Activated naive CD4-positive, alpha-beta T cell treated with anti-CD3 and anti-CD28 coated beads for 36 hours (primary cell): ENCODE results near the gene PHF19. TPM values are rescaled to one million over a fixed set of nuclear protein-coding genes. Genes with fewer than 3 reads are reported as not detected.
A peak's percentile ranks its signal among the peaks of the same experiment; 100 is the strongest.

ENCODE experiments used
- CTCF ChIA-PET: fragments of 350-600 bp; sonication (Branson Sonifier 250); formaldehyde crosslinking; loops from one replicate; lab custom pipeline; 2021; ENCODE audit warnings: antibody characterized with exemption; lab: Charles Lee
- DNase-seq: peaks from one replicate; pipeline ENCODE4 v3.0.0-alpha.2; 2020
- H3K27ac Mint-ChIP-seq: one replicate; pipeline ENCODE4 v1.8.0; 2021; ENCODE audit warnings: mild to moderate bottlenecking, mixed read lengths
- H3K27me3 Mint-ChIP-seq: one replicate; pipeline ENCODE4 v1.8.0; 2021; ENCODE audit warnings: low read depth, mixed read lengths
- H3K36me3 Mint-ChIP-seq: one replicate; pipeline ENCODE4 v1.8.0; 2021; ENCODE audit warnings: low read depth, mixed read lengths
- H3K4me1 Mint-ChIP-seq: one replicate; pipeline ENCODE4 v1.8.0; 2021; ENCODE audit warnings: low read depth, mixed read lengths
- H3K4me3 Mint-ChIP-seq: one replicate; pipeline ENCODE4 v1.8.0; 2021; ENCODE audit warnings: mild to moderate bottlenecking, moderate library complexity, mixed read lengths
- H3K9me3 Mint-ChIP-seq: one replicate; pipeline ENCODE4 v1.8.0; 2021; ENCODE audit warnings: mixed read lengths
- intact Hi-C: fragments of 100-400 bp; cut with micrococcal nuclease; formaldehyde crosslinking; loops from one replicate; pipeline ENCODE4 v1.15.1; 2023
- total RNA-seq, 2 experiments: library from RNA; stranded (reverse); gene quantifications; one replicate each; pipeline ENCODE4 v1.2.3, GENCODE V29; 2021

The PHF19 gene
- total RNA-seq, 2 experiments from 2014 or later: 289 to 295 TPM

- Mint-ChIP-seq H3K27me3 (no peaks in the 10 kb centered on the region), H3K36me3 (peaks cover 54% of the 10 kb centered on the region), H3K27ac (peak overlapping the region; percentile 60), H3K4me3 (no peak overlapping the region), H3K9me3 (no peaks in the 10 kb centered on the region), H3K4me1 (peaks cover 8% of the 10 kb centered on the region)
- CTCF ChIA-PET: interaction anchor here (1.0 kb wide), 1 partner anchor 9 kb away, joined by 3 read pairs; no protein-coding TSS in a partner anchor
- intact Hi-C loops: no loop called here
- DNase-seq: no peak
These were observed 20.9 kb downstream of the PHF19 start for GRCh38 chr9:120855827-120856670.

DNA sequence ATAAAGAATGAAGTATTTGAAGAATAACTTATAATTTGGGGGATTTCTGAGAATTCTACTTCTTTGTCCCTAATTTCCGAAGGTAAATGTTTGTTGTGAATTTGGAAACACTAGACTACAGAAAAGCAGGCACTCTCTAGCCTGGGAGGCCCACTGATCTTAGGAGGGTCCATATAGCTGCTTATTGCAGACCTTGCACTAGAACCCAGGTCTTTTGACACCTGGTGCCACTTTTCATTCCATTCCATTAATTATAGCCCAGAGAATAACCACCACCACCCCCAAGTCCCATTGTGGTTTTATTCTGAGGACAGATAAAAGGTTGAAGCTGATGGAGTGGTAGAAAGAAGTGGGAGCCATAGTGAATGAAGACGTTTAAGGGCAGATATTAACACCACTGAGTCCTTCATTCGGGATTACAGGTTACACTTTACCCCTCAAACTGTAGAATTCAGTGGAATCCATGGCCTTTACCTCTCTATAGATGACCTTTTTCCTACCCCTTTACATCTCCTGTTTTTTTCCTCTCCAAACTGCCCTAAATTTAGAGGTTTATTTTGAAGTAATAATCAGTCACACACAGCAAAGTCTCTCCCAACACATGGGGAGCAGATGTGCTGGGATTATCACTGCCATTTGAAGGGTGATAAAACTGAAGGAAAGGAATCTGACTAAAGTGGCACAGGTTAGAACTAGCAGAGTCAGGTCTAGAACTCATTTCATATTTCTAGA lies 22.2 kb downstream of the PHF19 start:
- H3K9me3 Mint-ChIP-seq: no peaks in the 10 kb centered on the region
- peak overlapping the region; percentile 60 for H3K27ac Mint-ChIP-seq
- H3K4me3 Mint-ChIP-seq: no peak overlapping the region
- H3K4me1 Mint-ChIP-seq: peaks cover 12% of the 10 kb centered on the region
- H3K27me3 Mint-ChIP-seq: no peaks in the 10 kb centered on the region
- CTCF ChIA-PET: no interaction called here
- peaks cover 41% of the 10 kb centered on the region for H3K36me3 Mint-ChIP-seq
- intact Hi-C loops: no loop called here
- DNase-seq: no peak

DNA sequence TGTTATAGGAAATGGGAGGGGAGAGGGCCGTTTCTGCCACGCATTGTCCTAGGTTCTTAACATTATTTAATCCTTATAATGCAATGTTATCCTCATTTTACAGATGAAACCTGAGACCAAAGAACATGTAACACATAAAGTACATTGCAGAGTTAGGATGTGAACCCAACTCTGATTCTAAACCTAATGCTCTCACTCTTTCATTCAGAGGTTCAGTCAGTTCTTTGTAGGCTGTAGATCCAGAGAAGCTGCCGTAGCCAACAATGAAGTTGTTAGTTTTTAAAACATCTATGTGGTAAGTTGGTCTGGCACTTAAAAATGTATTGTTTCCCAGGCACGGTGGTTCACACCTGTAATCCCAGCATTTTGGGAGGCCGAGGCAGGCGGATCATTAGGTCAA lies 23.8 kb downstream of the PHF19 start:
- no peak for DNase-seq
- Mint-ChIP-seq H3K36me3 (peaks cover 33% of the 10 kb centered on the region), H3K27ac (no peak overlapping the region), H3K4me3 (no peak overlapping the region), H3K4me1 (peaks cover 17% of the 10 kb centered on the region), H3K27me3 (no peaks in the 10 kb centered on the region), H3K9me3 (no peaks in the 10 kb centered on the region)
- intact Hi-C loops: no loop called here
- CTCF ChIA-PET: no interaction called here

DNA sequence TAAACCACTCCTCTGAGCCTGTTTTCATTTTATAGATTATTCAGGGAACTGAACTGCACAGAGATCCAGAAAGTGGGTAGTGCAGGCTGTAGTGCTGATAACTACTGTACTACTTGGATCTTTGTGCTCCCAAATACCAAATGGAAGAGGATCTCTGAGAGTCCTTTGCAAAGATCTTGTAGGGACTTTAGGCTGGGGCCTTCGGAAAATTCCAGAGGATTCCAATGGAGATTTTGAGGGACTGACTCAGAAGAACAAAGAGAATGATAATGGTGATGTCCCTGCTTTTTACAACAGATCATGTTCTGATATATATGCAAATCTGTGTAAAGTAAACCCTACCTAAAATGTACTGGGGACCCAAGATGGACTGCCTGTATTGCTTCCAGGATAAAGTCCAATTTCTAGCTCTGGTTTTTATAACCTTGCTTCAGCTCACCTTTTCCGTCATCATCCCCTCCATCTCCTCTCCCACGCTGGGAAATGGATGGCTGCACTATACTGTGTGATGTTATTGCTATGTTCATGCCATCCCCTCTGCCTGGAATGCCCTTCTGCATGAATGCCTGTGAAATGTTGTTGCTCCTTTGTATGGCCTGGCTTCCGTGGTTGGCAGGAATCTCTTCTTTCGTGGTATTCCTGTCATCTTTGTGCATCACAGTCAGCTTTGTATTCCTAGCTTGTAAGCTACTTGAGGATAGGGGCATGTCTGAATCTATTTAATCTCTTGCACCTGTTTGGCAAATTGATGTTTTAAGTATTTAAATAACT lies 24.6 kb downstream of the PHF19 start:
- H3K27ac Mint-ChIP-seq: peak overlapping the region; percentile 26
- peaks cover 31% of the 10 kb centered on the region for H3K36me3 Mint-ChIP-seq
- no peaks in the 10 kb centered on the region for H3K9me3 Mint-ChIP-seq
- no peak overlapping the region for H3K4me3 Mint-ChIP-seq
- CTCF ChIA-PET: interaction anchor here (0.6 kb wide), 1 partner anchor 245 kb away, joined by 3 read pairs; no protein-coding TSS in a partner anchor
- no peak for DNase-seq
- H3K27me3 Mint-ChIP-seq: no peaks in the 10 kb centered on the region
- intact Hi-C loops: no loop called here
- H3K4me1 Mint-ChIP-seq: peaks cover 24% of the 10 kb centered on the region

DNA sequence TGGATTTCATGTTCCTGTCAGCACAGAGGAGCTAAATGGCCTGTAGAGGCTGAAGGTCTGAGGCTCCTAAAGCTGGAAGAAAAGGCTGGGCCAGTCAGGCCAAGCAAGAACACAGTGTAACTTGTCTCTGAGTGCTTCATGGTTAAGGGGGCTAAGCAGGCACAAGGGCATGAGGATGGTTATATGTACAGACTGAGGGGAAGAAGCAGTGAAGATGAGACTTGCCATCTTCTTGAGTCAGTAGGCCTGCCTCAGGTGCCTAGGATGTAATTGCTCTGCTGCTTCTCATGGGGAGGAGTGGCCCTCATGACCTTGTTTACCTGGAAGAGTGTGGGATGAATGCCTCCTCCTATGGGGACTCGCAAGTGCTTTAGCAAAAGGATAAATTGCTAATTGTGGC lies 25.5 kb downstream of the PHF19 start:
- no peak overlapping the region for H3K4me3 Mint-ChIP-seq
- no peaks in the 10 kb centered on the region for H3K27me3 Mint-ChIP-seq
- peak overlapping the region; percentile 33 for H3K27ac Mint-ChIP-seq
- H3K9me3 Mint-ChIP-seq: no peaks in the 10 kb centered on the region
- peaks cover 31% of the 10 kb centered on the region for H3K4me1 Mint-ChIP-seq
- intact Hi-C loops: no loop called here
- peaks cover 26% of the 10 kb centered on the region for H3K36me3 Mint-ChIP-seq
- CTCF ChIA-PET: no interaction called here
- DNase-seq: no peak

DNA sequence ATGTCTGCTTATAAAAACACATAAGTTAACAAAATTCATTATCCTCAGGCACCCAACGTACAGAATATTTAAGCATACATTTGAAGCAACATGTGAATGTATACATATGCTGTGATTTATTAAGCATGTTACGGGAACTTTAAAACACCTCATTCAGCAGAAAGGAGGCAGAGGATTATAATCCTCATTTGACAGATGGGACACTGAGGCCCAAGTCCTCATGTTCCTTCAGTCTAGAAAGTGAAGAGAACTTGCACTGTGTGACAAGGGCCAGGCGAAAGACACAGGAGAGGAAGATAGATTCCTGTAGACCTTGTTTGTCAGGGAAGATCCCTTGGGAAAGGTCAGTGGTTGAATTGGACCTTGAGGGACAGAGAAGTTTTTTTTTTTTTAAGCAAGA lies 26.7 kb downstream of the PHF19 start:
- Mint-ChIP-seq H3K36me3 (peaks cover 24% of the 10 kb centered on the region), H3K4me3 (no peak overlapping the region), H3K27ac (peak overlapping the region; percentile 4), H3K9me3 (no peaks in the 10 kb centered on the region), H3K4me1 (peaks cover 42% of the 10 kb centered on the region), H3K27me3 (no peaks in the 10 kb centered on the region)
- CTCF ChIA-PET: interaction anchor here (1.0 kb wide), 1 partner anchor 210 kb away, joined by 3 read pairs; no protein-coding TSS in a partner anchor
- intact Hi-C loops: no loop called here
- no peak for DNase-seq

GRCh38 chr9:120846906-120847305 lies 30.1 kb downstream of the PHF19 start:
- intact Hi-C loops: loop anchor here (1.0 to 2.0 kb wide), 13 partner anchors 21 to 354 kb away; partner anchors contain the start of genes CNTRL, FBXW2, MEGF9 and RAB14
- Mint-ChIP-seq H3K9me3 (no peaks in the 10 kb centered on the region), H3K36me3 (peaks cover 32% of the 10 kb centered on the region), H3K27ac (peak overlapping the region; percentile 95), H3K4me3 (no peak overlapping the region), H3K27me3 (no peaks in the 10 kb centered on the region), H3K4me1 (peaks cover 61% of the 10 kb centered on the region)
- CTCF ChIA-PET: interaction anchor here (0.7 to 1.1 kb wide), 3 partner anchors 21 to 90 kb away, joined by 3 to 7 read pairs (median 3); no protein-coding TSS in a partner anchor
- no peak for DNase-seq

DNA sequence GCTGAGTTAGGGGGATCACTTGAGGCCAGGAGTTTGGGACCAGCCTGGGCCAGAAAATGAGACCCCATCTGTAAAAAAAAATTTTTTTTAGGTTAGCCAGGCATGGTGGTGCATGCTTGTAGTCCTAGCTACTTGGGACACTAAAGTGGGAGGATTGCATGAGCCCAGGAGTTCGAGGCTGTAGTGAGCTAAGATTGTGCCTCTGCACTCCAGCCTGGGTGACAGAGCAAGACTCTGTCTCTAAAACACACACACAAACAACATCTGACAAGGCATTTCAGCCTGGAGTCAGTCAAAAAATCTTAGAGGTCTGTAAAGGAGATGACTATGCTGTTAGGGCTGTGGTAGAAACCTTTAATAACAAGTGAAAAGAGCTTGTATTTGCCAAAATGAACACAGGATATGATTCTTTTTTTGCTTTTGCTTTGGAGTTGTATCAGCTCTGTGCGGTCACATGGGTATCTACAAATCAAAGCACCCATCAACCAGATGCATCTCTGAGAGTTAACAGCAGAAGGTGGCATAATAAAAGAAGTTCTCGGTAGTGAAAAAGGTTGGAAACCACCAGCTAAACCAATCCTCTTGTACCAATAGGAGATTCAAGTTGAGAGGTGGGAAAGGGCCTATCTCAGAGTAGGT lies 30.6 kb downstream of the PHF19 start:
- intact Hi-C loops: loop anchor here (1.0 to 2.0 kb wide), 13 partner anchors 22 to 354 kb away; partner anchors contain the start of genes CNTRL, FBXW2, MEGF9 and RAB14
- Mint-ChIP-seq H3K4me1 (peaks cover 66% of the 10 kb centered on the region), H3K4me3 (peak overlapping the region; percentile 95), H3K36me3 (peaks cover 33% of the 10 kb centered on the region), H3K27ac (peak overlapping the region; percentile 95), H3K9me3 (no peaks in the 10 kb centered on the region), H3K27me3 (no peaks in the 10 kb centered on the region)
- CTCF ChIA-PET: interaction anchor here (0.7 to 1.1 kb wide), 4 partner anchors 11 to 91 kb away, joined by 3 to 7 read pairs (median 3); no protein-coding TSS in a partner anchor
- DNase-seq: peak; percentile 63

GRCh38 chr9:120845255-120845654 lies 31.7 kb downstream of the PHF19 start:
- CTCF ChIA-PET: interaction anchor here (0.6 to 2.1 kb wide), 5 partner anchors 24 to 91 kb away, joined by 3 to 11 read pairs (median 3); no protein-coding TSS in a partner anchor
- peak overlapping the region; percentile 95 for H3K27ac Mint-ChIP-seq

GRCh38 chr9:120842685-120843485 lies 34.1 kb downstream of the PHF19 start, which contains the start of gene PSMD5:
Gene PSMD5, minus strand, starts transcription at chr9:120842922. Its CDS starts 13 bp downstream, at chr9:120842909.
- peak within 1 kb of the TSS; percentile 95 for H3K4me3 Mint-ChIP-seq
- CTCF ChIA-PET: interaction anchor here (0.7 kb wide), 1 partner anchor 77 kb away, joined by 3 read pairs; no protein-coding TSS in a partner anchor
- no peaks in the 10 kb centered on the region for H3K9me3 Mint-ChIP-seq
- peaks cover 81% of the 10 kb centered on the region for H3K4me1 Mint-ChIP-seq
- peak; percentile 100 for DNase-seq
- peak within 1 kb of the TSS; percentile 95 for H3K27ac Mint-ChIP-seq
- no peaks in the 10 kb centered on the region for H3K27me3 Mint-ChIP-seq
- H3K36me3 Mint-ChIP-seq: peaks cover 43% of the 10 kb centered on the region
- intact Hi-C loops: loop anchor here (1.0 to 2.0 kb wide), 3 partner anchors 14 to 278 kb away; partner anchors contain the start of gene FBXW2

More at GRCh38 chr9:120845255-120845654, 31.7 kb downstream of the PHF19 start:
- Mint-ChIP-seq H3K27me3 (no peaks in the 10 kb centered on the region), H3K4me1 (peaks cover 71% of the 10 kb centered on the region), H3K4me3 (peak overlapping the region; percentile 95), H3K9me3 (no peaks in the 10 kb centered on the region), H3K36me3 (peaks cover 33% of the 10 kb centered on the region)
- DNase-seq: peak; percentile 84
- intact Hi-C loops: loop anchor here (1.0 kb wide), 1 partner anchor 81 kb away; the partner anchor contains the start of gene TRAF1
